ENCODE data around the gene KNG1.

GRCh38 chr3:186697510-186697909 is 19.6 kb upstream of the KNG1 start:
- TF ChIP-seq POLR2A (IDR thresholded peaks at IDR 0.05) (no peak), CTCF (IDR thresholded peaks at IDR 0.05) (no peak)
